ENCODE data around the gene SUCLA2.
A peak's percentile ranks its signal among the peaks of the same experiment; 100 is the strongest.

DNA sequence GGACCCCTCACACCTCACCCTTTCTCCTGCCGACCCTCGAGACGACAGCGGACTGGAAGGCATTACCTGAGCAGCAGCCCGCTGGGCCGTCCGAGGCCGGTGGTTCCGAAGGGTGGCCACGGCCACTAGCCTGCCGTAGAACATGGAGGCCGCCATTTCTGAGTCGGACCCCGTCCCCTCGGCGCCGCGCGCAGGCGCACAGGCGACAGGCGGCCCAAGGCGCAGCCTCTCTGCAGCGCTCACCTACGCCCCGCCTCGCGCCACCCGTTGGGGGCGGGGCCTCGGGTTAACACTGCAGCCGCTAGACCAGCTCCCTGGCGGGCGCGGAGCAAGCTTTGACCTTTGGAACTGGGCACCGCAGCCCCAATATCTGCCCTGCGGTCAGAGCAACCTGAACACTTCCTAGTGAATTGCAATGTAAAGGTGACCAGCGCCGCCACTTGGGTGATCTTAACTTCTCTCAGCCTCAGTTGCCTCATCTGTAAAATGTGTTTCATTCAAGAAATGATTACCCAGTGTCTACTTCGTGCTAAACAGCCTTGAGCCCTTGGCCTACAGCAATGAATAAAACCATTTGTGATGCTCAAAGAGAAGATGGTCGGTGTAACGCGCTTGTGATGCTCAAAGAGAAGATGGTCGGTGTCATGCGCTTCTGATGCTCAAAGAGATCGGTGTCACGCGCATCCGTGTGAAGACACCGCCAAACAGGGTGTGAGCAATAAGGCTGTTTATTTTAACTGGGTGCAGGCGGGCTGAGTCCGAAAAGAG, at the start of gene SUCLA2:
- TF ChIP-seq, protein P1, sequence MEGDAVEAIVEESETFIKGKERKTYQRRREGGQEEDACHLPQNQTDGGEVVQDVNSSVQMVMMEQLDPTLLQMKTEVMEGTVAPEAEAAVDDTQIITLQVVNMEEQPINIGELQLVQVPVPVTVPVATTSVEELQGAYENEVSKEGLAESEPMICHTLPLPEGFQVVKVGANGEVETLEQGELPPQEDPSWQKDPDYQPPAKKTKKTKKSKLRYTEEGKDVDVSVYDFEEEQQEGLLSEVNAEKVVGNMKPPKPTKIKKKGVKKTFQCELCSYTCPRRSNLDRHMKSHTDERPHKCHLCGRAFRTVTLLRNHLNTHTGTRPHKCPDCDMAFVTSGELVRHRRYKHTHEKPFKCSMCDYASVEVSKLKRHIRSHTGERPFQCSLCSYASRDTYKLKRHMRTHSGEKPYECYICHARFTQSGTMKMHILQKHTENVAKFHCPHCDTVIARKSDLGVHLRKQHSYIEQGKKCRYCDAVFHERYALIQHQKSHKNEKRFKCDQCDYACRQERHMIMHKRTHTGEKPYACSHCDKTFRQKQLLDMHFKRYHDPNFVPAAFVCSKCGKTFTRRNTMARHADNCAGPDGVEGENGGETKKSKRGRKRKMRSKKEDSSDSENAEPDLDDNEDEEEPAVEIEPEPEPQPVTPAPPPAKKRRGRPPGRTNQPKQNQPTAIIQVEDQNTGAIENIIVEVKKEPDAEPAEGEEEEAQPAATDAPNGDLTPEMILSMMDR (conservative IDR thresholded peaks at IDR 0.05 in 1 of 2, IDR thresholded peaks at IDR 0.05 in 1 of 2; ENCODE audit: low read depth in 1 of 2, low read length in 2 of 2), result peak in 1 of 2 donors; percentile 10
- no peak for TF ChIP-seq EZH2 (IDR thresholded peaks at IDR 0.05; ENCODE audit: low read length, missing control alignments)
